Trophoblast cell (in vitro differentiated cells and primary cell): ENCODE data around the gene SRGAP3.

Experiments used
- DNase-seq, 2 donors: peaks; one replicate each; pipeline ENCODE4 v3.0.0-alpha.2; 2016
- H2AFZ ChIP-seq: 2 replicates; pipeline ENCODE4 v1.6.1; 2013; ENCODE audit warnings: low read length, moderate library complexity, mild to moderate bottlenecking; ENCODE audit not compliant: insufficient read depth, poor library complexity
- H2AK5ac ChIP-seq: 2 replicates; pipeline ENCODE4 v1.6.1; 2013; ENCODE audit warnings: mild to moderate bottlenecking, low read length
- H2BK120ac ChIP-seq: 2 replicates; pipeline ENCODE4 v1.6.1; 2013; ENCODE audit warnings: low read length, mild to moderate bottlenecking, moderate library complexity; ENCODE audit not compliant: insufficient read depth, poor library complexity
- H2BK12ac ChIP-seq: 2 replicates; pipeline ENCODE4 v1.6.1; 2013; ENCODE audit warnings: mild to moderate bottlenecking, low read length, moderate library complexity
- H2BK5ac ChIP-seq: 2 replicates; pipeline ENCODE4 v1.6.1; 2013; ENCODE audit warnings: low read length, low read depth, moderate library complexity, mild to moderate bottlenecking; ENCODE audit not compliant: poor library complexity
- H3K14ac ChIP-seq: 2 replicates; pipeline ENCODE4 v1.6.1; 2013; ENCODE audit warnings: mild to moderate bottlenecking, low read length
- H3K18ac ChIP-seq: 2 replicates; pipeline ENCODE4 v1.6.1; 2013; ENCODE audit warnings: mild to moderate bottlenecking, low read length
- H3K23ac ChIP-seq: 2 replicates; pipeline ENCODE4 v1.6.1; 2013; ENCODE audit warnings: low read length
- H3K27ac ChIP-seq: 2 replicates; pipeline ENCODE4 v1.5.1; 2013; ENCODE audit warnings: low read depth, mild to moderate bottlenecking, inconsistent platforms, low read length, moderate library complexity
- H3K27me3 ChIP-seq: 2 replicates; pipeline ENCODE4 v1.6.1; 2013; ENCODE audit warnings: inconsistent platforms, mild to moderate bottlenecking, low read length, moderate library complexity; ENCODE audit not compliant: insufficient read depth
- H3K36me3 ChIP-seq, 2 experiments: 1 replicate in 1 of 2; 2 replicates in 1 of 2; pipeline ENCODE4 v1.6.1; 2013; ENCODE audit warnings: low read length in 2 of 2, mild to moderate bottlenecking in 2 of 2, moderate library complexity in 1 of 2; ENCODE audit not compliant: insufficient read depth in 2 of 2, control insufficient read depth in 1 of 2
- H3K4ac ChIP-seq: 2 replicates; pipeline ENCODE4 v1.6.1; 2013; ENCODE audit warnings: low read depth, mild to moderate bottlenecking, low read length, moderate library complexity
- H3K4me1 ChIP-seq, 2 experiments: 1 replicate in 1 of 2; 2 replicates in 1 of 2; pipeline ENCODE4 v1.6.1; 2013; ENCODE audit warnings: low read length in 2 of 2, mild to moderate bottlenecking in 2 of 2, moderate library complexity in 1 of 2; ENCODE audit not compliant: insufficient read depth in 2 of 2, control insufficient read depth in 1 of 2
- H3K4me2 ChIP-seq: 2 replicates; pipeline ENCODE4 v1.6.1; 2013; ENCODE audit warnings: inconsistent platforms, mild to moderate bottlenecking, low read length, moderate library complexity
- H3K4me3 ChIP-seq: 2 replicates; pipeline ENCODE4 v1.5.1; 2013; ENCODE audit warnings: mild to moderate bottlenecking, low read depth, low read length, inconsistent platforms
- H3K79me1 ChIP-seq: one replicate; pipeline ENCODE4 v1.6.1; 2013; ENCODE audit warnings: low read length
- H3K79me2 ChIP-seq: 2 replicates; pipeline ENCODE4 v1.6.1; 2013; ENCODE audit warnings: low read length, mild to moderate bottlenecking; ENCODE audit not compliant: control insufficient read depth, insufficient read depth, poor library complexity
- H3K9ac ChIP-seq: 2 replicates; pipeline ENCODE4 v1.6.1; 2013; ENCODE audit warnings: mild to moderate bottlenecking, low read length
- H3K9me3 ChIP-seq: 2 replicates; pipeline ENCODE4 v1.6.1; 2013; ENCODE audit warnings: low read depth, mild to moderate bottlenecking, control low read depth, inconsistent platforms, low read length; ENCODE audit not compliant: insufficient read depth
- H4K12ac ChIP-seq: 2 replicates; pipeline ENCODE4 v1.6.1; 2013; ENCODE audit warnings: low read depth, mild to moderate bottlenecking, low read length, moderate library complexity
- H4K8ac ChIP-seq: 2 replicates; pipeline ENCODE4 v1.6.1; 2013; ENCODE audit warnings: low read depth, mild to moderate bottlenecking, low read length, moderate library complexity
- H4K91ac ChIP-seq: one replicate; pipeline ENCODE4 v1.6.1; 2013; ENCODE audit warnings: low read depth, mild to moderate bottlenecking, low read length, moderate library complexity
- WGBS: extraction: QIAGEN DNeasy Blood & Tissue Kit; methylation state at CpG from one replicate; pipeline ENCODE4 v1.1.7; 2013; ENCODE audit warnings: missing lambda C conversion rate; ENCODE audit not compliant: insufficient read length, insufficient coverage; ENCODE audit errors: extremely low coverage; 5-methylcytosine and 5-hydroxymethylcytosine counted together

SRGAP3 gene

GRCh38 chr3:9153904-9154619 lies 95.4 kb downstream of the SRGAP3 start:
- no peak overlapping the region for H4K12ac ChIP-seq
- no peak overlapping the region for H2BK120ac ChIP-seq
- H2BK5ac ChIP-seq, result no peak overlapping the region
- no peak overlapping the region for H3K23ac ChIP-seq
- H2AK5ac ChIP-seq, result no peak overlapping the region
- no peaks in the 10 kb centered on the region for H3K27me3 ChIP-seq
- no peak overlapping the region for H4K8ac ChIP-seq
- no peak overlapping the region for H2AFZ ChIP-seq
- no peak overlapping the region for H2BK12ac ChIP-seq
- H3K4ac ChIP-seq, result no peak overlapping the region
- H3K9me3 ChIP-seq, result peaks cover 21% of the 10 kb centered on the region
- no peaks in the 10 kb centered on the region for H3K36me3 ChIP-seq
- peaks cover 0 to 2% of the 10 kb centered on the region in 2 experiments for H3K4me1 ChIP-seq
- H3K4me2 ChIP-seq, result no peak overlapping the region
- no peak overlapping the region for H4K91ac ChIP-seq
- no peak overlapping the region for H3K18ac ChIP-seq
- no peak overlapping the region for H3K14ac ChIP-seq
- no peak overlapping the region for H3K27ac ChIP-seq
- no peaks in the 10 kb centered on the region for H3K79me1 ChIP-seq
- no peak overlapping the region for H3K9ac ChIP-seq
- no peak overlapping the region for H3K4me3 ChIP-seq
- no peaks in the 10 kb centered on the region for H3K79me2 ChIP-seq
- WGBS, result no CpG with 5 or more reads among the region's 14 CpGs
- peak; percentile 15 to 24 for DNase-seq

DNA sequence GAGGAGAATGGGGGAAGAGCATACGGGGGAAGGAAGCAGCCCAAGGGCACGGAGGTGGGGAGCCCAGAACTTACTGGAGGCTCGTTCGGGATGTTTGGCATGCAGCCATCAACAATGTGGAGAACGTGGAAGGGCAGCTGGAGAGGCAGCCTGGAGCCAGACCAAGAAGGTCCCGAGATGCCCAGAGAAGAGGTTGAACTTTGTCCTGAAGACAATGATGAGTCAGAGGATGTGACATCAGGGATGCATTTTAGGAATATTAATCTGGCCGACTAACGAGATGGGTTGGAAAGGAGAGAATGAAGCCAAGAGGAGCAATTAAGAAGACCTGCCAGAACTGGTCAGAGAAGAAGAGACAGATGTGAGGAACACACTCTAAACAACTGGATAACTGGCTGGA lies 98.2 kb downstream of the SRGAP3 start:
- peaks cover 21% of the 10 kb centered on the region for H3K9me3 ChIP-seq
- no peak overlapping the region for H2AK5ac ChIP-seq
- no peak overlapping the region for H3K14ac ChIP-seq
- H2BK5ac ChIP-seq, result no peak overlapping the region
- no peak overlapping the region for H2AFZ ChIP-seq
- no peak overlapping the region for H3K4ac ChIP-seq
- no peak overlapping the region for H3K4me2 ChIP-seq
- H4K8ac ChIP-seq, result no peak overlapping the region
- no peak overlapping the region for H3K4me3 ChIP-seq
- no peak overlapping the region for H3K27ac ChIP-seq
- no peak overlapping the region for H3K23ac ChIP-seq
- no peak overlapping the region for H3K18ac ChIP-seq
- no peak overlapping the region for H2BK12ac ChIP-seq
- WGBS, result no CpG with 5 or more reads among the region's 8 CpGs
- peak; percentile 86 to 91 for DNase-seq
- H3K27me3 ChIP-seq, result no peaks in the 10 kb centered on the region
- H3K9ac ChIP-seq, result no peak overlapping the region
- no peaks in the 10 kb centered on the region for H3K79me1 ChIP-seq
- H3K4me1 ChIP-seq, result no peaks in the 10 kb centered on the region
- no peak overlapping the region for H4K12ac ChIP-seq
- no peak overlapping the region for H4K91ac ChIP-seq
- no peaks in the 10 kb centered on the region for H3K79me2 ChIP-seq
- no peaks in the 10 kb centered on the region for H3K36me3 ChIP-seq
- H2BK120ac ChIP-seq, result no peak overlapping the region

GRCh38 chr3:9149566-9149965 lies 99.9 kb downstream of the SRGAP3 start:
- Histone ChIP-seq H3K4me3 (no peak overlapping the region), H3K14ac (no peak overlapping the region), H3K9ac (no peak overlapping the region), H3K4ac (no peak overlapping the region), H2BK5ac (no peak overlapping the region), H3K4me1 (no peaks in the 10 kb centered on the region), H3K27me3 (no peaks in the 10 kb centered on the region), H4K12ac (no peak overlapping the region), H2AFZ (no peak overlapping the region), H3K18ac (no peak overlapping the region), H3K79me2 (no peaks in the 10 kb centered on the region), H2AK5ac (no peak overlapping the region), H4K91ac (no peak overlapping the region), H3K27ac (no peak overlapping the region), H2BK120ac (no peak overlapping the region), H2BK12ac (no peak overlapping the region), H3K23ac (no peak overlapping the region), H3K9me3 (peaks cover 21% of the 10 kb centered on the region), H4K8ac (no peak overlapping the region), H3K79me1 (no peaks in the 10 kb centered on the region), H3K4me2 (no peak overlapping the region), H3K36me3 (no peaks in the 10 kb centered on the region)
- WGBS, result no CpG with 5 or more reads among the region's 5 CpGs
- peak; percentile 20 to 67 for DNase-seq

DNA sequence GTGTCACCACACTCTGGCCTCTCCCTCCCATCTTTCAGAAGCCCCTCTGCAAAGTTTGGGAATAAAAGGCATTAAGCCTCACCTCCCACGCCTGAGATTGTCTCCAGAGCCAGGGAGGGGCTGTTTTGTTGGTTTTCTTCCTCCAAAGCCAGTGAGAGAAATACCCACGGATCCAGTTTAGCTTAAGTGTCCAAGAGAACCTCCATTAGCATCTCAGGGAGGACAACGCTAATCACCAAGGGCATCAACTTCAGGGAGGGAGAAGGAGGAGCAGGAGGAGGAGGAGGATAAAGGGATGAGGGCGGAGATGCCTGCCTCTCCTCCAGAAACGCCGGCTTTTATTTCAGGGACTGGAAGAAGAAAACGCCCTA lies 101.6 kb downstream of the SRGAP3 start:
- H3K27me3 ChIP-seq, result no peaks in the 10 kb centered on the region
- no peak overlapping the region for H2BK5ac ChIP-seq
- no peak overlapping the region for H3K14ac ChIP-seq
- H3K23ac ChIP-seq, result no peak overlapping the region
- no peak overlapping the region for H4K91ac ChIP-seq
- no peak overlapping the region for H3K4ac ChIP-seq
- no peak for DNase-seq
- H3K36me3 ChIP-seq, result no peaks in the 10 kb centered on the region
- H3K79me1 ChIP-seq, result no peaks in the 10 kb centered on the region
- no peak overlapping the region for H2AFZ ChIP-seq
- no peak overlapping the region for H2BK120ac ChIP-seq
- H3K9ac ChIP-seq, result no peak overlapping the region
- H3K4me2 ChIP-seq, result no peak overlapping the region
- no peak overlapping the region for H2AK5ac ChIP-seq
- no peaks in the 10 kb centered on the region for H3K79me2 ChIP-seq
- H3K4me3 ChIP-seq, result no peak overlapping the region
- H3K27ac ChIP-seq, result no peak overlapping the region
- no peak overlapping the region for H3K18ac ChIP-seq
- no peaks in the 10 kb centered on the region for H3K4me1 ChIP-seq
- H2BK12ac ChIP-seq, result no peak overlapping the region
- no CpG with 5 or more reads among the region's 7 CpGs for WGBS
- peaks cover 21% of the 10 kb centered on the region for H3K9me3 ChIP-seq
- H4K8ac ChIP-seq, result no peak overlapping the region
- H4K12ac ChIP-seq, result no peak overlapping the region
